ENCODE measurements around the gene TBC1D9.

GRCh38 chr4:140744421-140744820 is 11.8 kb downstream of the TBC1D9 start:
- TF ChIP-seq POLR2AphosphoS5 (IDR thresholded peaks at IDR 0.05; ENCODE audit: low read depth, low read length) (no peak), POLR2A (IDR thresholded peaks at IDR 0.05; ENCODE audit: low read depth, low read length) (no peak), TAF1 (IDR thresholded peaks at IDR 0.05; ENCODE audit: borderline replicate concordance, low read depth, low read length) (no peak)
